WTC11 (cell line): ENCODE results near the gene ILKAP. TPM values are rescaled to one million over a fixed set of nuclear protein-coding genes. Genes with fewer than 3 reads are reported as not detected.

ENCODE experiments used
- ATAC-seq: fragments of 200-7000 bp; cut with Tn5 transposase; 2 replicates; pipeline ENCODE4 v1.10.0; 2021; ENCODE audit warnings: mild to moderate bottlenecking, moderate library complexity
- CTCF ChIA-PET: fragments of 300-600 bp; sonication (Branson Sonifier 250); formaldehyde crosslinking; loops from one replicate; lab custom pipeline; 2021; ENCODE audit warnings: antibody characterized with exemption; lab: Charles Lee
- POLR2A ChIA-PET: fragments of 350-600 bp; sonication (Branson Sonifier 250); formaldehyde crosslinking; loops from one replicate; lab custom pipeline; 2021; ENCODE audit warnings: antibody characterized with exemption; lab: Charles Lee
- DNase-seq: peaks from one replicate; pipeline ENCODE4 v3.0.0; 2021; ENCODE audit warnings: low spot score
- H3K27ac Mint-ChIP-seq: 2 replicates; pipeline ENCODE4 v1.8.0; 2021; ENCODE audit warnings: mixed read lengths
- H3K27me3 Mint-ChIP-seq: 2 replicates; pipeline ENCODE4 v1.8.0; 2021; ENCODE audit warnings: low read depth, mild to moderate bottlenecking, moderate library complexity, mixed read lengths
- H3K36me3 Mint-ChIP-seq: 2 replicates; pipeline ENCODE4 v1.8.0; 2021; ENCODE audit warnings: mixed read lengths
- H3K4me1 Mint-ChIP-seq: 2 replicates; pipeline ENCODE4 v1.8.0; 2022; ENCODE audit warnings: mixed read lengths
- H3K4me3 Mint-ChIP-seq: 2 replicates; pipeline ENCODE4 v1.8.0; 2021; ENCODE audit warnings: mild to moderate bottlenecking, moderate library complexity, mixed read lengths
- H3K9me3 Mint-ChIP-seq: 2 replicates; pipeline ENCODE4 v1.8.0; 2021; ENCODE audit warnings: mixed read lengths
- CBFB ChIP-seq: sonication (generic); formaldehyde crosslinking; IDR thresholded peaks from 2 replicates; pipeline ENCODE4 v1.8.1; 2022; ENCODE audit warnings: mild to moderate bottlenecking, low read depth, missing genetic modification reagents
- ETV6 ChIP-seq: sonication (generic); formaldehyde crosslinking; IDR thresholded peaks from 2 replicates; pipeline ENCODE4 v1.8.1; 2022; ENCODE audit warnings: mild to moderate bottlenecking, missing genetic modification reagents
- GRHL2 ChIP-seq: fragments of 250-450 bp; sonication (Bioruptor Pico); IDR thresholded peaks from 2 replicates; pipeline ENCODE4 v1.8.0; 2022; ENCODE audit warnings: mild to moderate bottlenecking, moderate library complexity; ENCODE audit not compliant: insufficient replicate concordance, severe bottlenecking
- HMGA2 ChIP-seq: fragments of 250-450 bp; sonication (Bioruptor Pico); IDR thresholded peaks from 2 replicates; pipeline ENCODE4 v1.4.0; 2021; ENCODE audit warnings: mild to moderate bottlenecking, moderate library complexity
- JAZF1 ChIP-seq: fragments of 250-450 bp; sonication (Bioruptor Pico); IDR thresholded peaks from 2 replicates; pipeline ENCODE4 v1.9.0; 2021; ENCODE audit warnings: moderate library complexity, mild to moderate bottlenecking, inconsistent platforms
- NFE2L1 ChIP-seq: sonication (generic); formaldehyde crosslinking; IDR thresholded peaks from 2 replicates; pipeline ENCODE4 v1.8.1; 2023; ENCODE audit warnings: missing genetic modification reagents
- SMAD4 ChIP-seq: sonication (generic); formaldehyde crosslinking; IDR thresholded peaks from 2 replicates; pipeline ENCODE4 v1.8.0; 2022; ENCODE audit warnings: mild to moderate bottlenecking, missing genetic modification reagents
- TP53 ChIP-seq: sonication (generic); formaldehyde crosslinking; IDR thresholded peaks from 2 replicates; pipeline ENCODE4 v1.8.1; 2023; ENCODE audit warnings: mild to moderate bottlenecking, missing genetic modification reagents
- ZNF138 ChIP-seq: sonication (generic); formaldehyde crosslinking; conservative IDR thresholded peaks from 2 replicates; pipeline ENCODE4 v1.8.1; 2022; ENCODE audit warnings: mild to moderate bottlenecking, moderate library complexity, missing genetic modification reagents
- ZNF317 ChIP-seq: sonication (generic); formaldehyde crosslinking; IDR thresholded peaks from 2 replicates; pipeline ENCODE4 v1.8.1; 2023; ENCODE audit warnings: low read depth, mild to moderate bottlenecking, moderate library complexity, missing genetic modification reagents, borderline replicate concordance
- total RNA-seq: library from RNA; stranded (reverse); gene quantifications from 3 replicates; pipeline ENCODE4 v1.2.3, GENCODE V29; 2021
- TF ChIP-seq, protein P1 (sequence below): sonication (generic); formaldehyde crosslinking; IDR thresholded peaks from 2 replicates; pipeline ENCODE4 v1.8.1; 2023; ENCODE audit warnings: mild to moderate bottlenecking, missing genetic modification reagents
- TF ChIP-seq, protein P2 (sequence below): fragments of 250-450 bp; sonication (Bioruptor Pico); IDR thresholded peaks from 2 replicates; pipeline ENCODE4 v1.8.0; 2021; ENCODE audit warnings: mild to moderate bottlenecking
- TF ChIP-seq, protein P3 (sequence below): sonication (generic); formaldehyde crosslinking; IDR thresholded peaks from 2 replicates; pipeline ENCODE4 v1.8.0; 2022; ENCODE audit warnings: mild to moderate bottlenecking, missing genetic modification reagents
- TF ChIP-seq, protein P4 (sequence below): sonication (generic); formaldehyde crosslinking; IDR thresholded peaks from 2 replicates; pipeline ENCODE4 v1.8.1; 2022; ENCODE audit warnings: missing genetic modification reagents, borderline replicate concordance
- TF ChIP-seq, protein P5 (sequence below): sonication (generic); formaldehyde crosslinking; IDR thresholded peaks from 2 replicates; pipeline ENCODE4 v1.8.1; 2023; ENCODE audit warnings: mild to moderate bottlenecking, missing genetic modification reagents, borderline replicate concordance
- TF ChIP-seq, protein P6 (sequence below): fragments of 250-450 bp; sonication (Bioruptor Pico); IDR thresholded peaks from 2 replicates; pipeline ENCODE4 v2.1.2; 2022; ENCODE audit warnings: mild to moderate bottlenecking, moderate library complexity
- TF ChIP-seq, protein P7 (sequence below): sonication (generic); formaldehyde crosslinking; IDR thresholded peaks from 2 replicates; pipeline ENCODE4 v1.8.1; 2022; ENCODE audit warnings: mild to moderate bottlenecking, missing genetic modification reagents, moderate library complexity, borderline replicate concordance

ILKAP gene
- total RNA-seq, 1 experiment from 2014 or later, result 32.7 TPM

DNA sequence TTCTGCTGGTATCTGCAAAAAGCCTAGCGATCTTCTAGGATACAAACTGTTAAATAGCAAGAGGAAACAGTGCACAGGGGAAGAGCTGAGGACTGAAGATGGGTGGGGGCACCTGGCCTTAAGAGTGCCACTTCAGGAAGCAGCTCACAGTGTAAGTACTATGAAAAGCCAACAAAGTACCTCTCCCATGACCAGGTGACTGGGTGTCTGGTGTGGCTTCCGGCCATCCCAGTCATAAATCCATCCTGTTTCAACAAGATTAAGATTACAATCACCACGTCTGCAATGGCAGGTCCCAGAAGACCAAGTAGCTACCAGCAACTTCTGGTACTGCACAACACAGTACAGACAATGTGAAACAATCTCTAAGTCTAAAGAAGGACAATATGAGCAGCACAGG lies 28.8 kb downstream of the ILKAP start:
- Mint-ChIP-seq H3K4me1 (no peaks in the 10 kb centered on the region), H3K36me3 (peaks cover 52% of the 10 kb centered on the region), H3K27me3 (no peaks in the 10 kb centered on the region), H3K27ac (no peak overlapping the region), H3K4me3 (no peak overlapping the region), H3K9me3 (no peaks in the 10 kb centered on the region)
- TF ChIP-seq, protein P1, sequence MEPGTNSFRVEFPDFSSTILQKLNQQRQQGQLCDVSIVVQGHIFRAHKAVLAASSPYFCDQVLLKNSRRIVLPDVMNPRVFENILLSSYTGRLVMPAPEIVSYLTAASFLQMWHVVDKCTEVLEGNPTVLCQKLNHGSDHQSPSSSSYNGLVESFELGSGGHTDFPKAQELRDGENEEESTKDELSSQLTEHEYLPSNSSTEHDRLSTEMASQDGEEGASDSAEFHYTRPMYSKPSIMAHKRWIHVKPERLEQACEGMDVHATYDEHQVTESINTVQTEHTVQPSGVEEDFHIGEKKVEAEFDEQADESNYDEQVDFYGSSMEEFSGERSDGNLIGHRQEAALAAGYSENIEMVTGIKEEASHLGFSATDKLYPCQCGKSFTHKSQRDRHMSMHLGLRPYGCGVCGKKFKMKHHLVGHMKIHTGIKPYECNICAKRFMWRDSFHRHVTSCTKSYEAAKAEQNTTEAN (CRISPR knock-in tag), result no peak
- TF ChIP-seq GRHL2, result no peak
- no peak for TF ChIP-seq TP53 (CRISPR knock-in tag)
- TF ChIP-seq, protein P2, sequence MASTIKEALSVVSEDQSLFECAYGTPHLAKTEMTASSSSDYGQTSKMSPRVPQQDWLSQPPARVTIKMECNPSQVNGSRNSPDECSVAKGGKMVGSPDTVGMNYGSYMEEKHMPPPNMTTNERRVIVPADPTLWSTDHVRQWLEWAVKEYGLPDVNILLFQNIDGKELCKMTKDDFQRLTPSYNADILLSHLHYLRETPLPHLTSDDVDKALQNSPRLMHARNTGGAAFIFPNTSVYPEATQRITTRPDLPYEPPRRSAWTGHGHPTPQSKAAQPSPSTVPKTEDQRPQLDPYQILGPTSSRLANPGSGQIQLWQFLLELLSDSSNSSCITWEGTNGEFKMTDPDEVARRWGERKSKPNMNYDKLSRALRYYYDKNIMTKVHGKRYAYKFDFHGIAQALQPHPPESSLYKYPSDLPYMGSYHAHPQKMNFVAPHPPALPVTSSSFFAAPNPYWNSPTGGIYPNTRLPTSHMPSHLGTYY (CRISPR knock-in tag), result no peak
- TF ChIP-seq CBFB (CRISPR knock-in tag), result no peak
- TF ChIP-seq, protein P3, sequence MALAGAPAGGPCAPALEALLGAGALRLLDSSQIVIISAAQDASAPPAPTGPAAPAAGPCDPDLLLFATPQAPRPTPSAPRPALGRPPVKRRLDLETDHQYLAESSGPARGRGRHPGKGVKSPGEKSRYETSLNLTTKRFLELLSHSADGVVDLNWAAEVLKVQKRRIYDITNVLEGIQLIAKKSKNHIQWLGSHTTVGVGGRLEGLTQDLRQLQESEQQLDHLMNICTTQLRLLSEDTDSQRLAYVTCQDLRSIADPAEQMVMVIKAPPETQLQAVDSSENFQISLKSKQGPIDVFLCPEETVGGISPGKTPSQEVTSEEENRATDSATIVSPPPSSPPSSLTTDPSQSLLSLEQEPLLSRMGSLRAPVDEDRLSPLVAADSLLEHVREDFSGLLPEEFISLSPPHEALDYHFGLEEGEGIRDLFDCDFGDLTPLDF (CRISPR knock-in tag), result no peak
- POLR2A ChIA-PET, result no interaction called here
- CTCF ChIA-PET, result interaction anchor here (1.5 kb wide), 1 partner anchor 36 kb away, joined by 3 read pairs; no protein-coding TSS in a partner anchor
- no peak for DNase-seq
- ATAC-seq, result no peak

DNA sequence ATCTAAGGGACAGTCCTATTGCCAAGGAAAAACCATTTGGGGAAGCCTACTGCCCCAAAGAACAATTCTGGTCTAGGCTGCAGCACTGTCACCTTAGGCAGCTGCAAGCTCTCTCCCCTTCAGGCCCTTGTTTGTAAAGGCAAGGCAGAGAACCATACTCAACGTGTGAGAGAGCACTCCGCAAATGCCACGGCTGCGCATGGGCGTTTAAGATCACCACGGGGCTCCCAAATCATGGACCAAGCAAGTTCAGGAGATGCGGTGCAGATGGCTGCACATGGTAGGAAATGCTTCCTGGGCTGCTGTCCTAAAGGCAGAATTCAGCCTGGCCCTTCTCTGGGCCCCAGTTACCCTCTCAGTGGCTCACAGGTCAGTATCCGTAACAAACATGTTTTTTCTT lies 29.2 kb downstream of the ILKAP start:
- CTCF ChIA-PET, result interaction anchor here (1.1 to 1.5 kb wide), 2 partner anchors 9 to 35 kb away, joined by 3 read pairs; no protein-coding TSS in a partner anchor
- TF ChIP-seq, protein P4, sequence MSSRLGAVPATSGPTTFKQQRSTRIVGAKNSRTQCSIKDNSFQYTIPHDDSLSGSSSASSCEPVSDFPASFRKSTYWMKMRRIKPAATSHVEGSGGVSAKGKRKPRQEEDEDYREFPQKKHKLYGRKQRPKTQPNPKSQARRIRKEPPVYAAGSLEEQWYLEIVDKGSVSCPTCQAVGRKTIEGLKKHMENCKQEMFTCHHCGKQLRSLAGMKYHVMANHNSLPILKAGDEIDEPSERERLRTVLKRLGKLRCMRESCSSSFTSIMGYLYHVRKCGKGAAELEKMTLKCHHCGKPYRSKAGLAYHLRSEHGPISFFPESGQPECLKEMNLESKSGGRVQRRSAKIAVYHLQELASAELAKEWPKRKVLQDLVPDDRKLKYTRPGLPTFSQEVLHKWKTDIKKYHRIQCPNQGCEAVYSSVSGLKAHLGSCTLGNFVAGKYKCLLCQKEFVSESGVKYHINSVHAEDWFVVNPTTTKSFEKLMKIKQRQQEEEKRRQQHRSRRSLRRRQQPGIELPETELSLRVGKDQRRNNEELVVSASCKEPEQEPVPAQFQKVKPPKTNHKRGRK (CRISPR knock-in tag), result no peak
- TF ChIP-seq ETV6 (CRISPR knock-in tag), result no peak
- TF ChIP-seq, protein P3 (CRISPR knock-in tag), result no peak
- TF ChIP-seq ZNF138 (CRISPR knock-in tag), result no peak
- no peak for TF ChIP-seq ZNF317 (CRISPR knock-in tag)
- TF ChIP-seq, protein P5, sequence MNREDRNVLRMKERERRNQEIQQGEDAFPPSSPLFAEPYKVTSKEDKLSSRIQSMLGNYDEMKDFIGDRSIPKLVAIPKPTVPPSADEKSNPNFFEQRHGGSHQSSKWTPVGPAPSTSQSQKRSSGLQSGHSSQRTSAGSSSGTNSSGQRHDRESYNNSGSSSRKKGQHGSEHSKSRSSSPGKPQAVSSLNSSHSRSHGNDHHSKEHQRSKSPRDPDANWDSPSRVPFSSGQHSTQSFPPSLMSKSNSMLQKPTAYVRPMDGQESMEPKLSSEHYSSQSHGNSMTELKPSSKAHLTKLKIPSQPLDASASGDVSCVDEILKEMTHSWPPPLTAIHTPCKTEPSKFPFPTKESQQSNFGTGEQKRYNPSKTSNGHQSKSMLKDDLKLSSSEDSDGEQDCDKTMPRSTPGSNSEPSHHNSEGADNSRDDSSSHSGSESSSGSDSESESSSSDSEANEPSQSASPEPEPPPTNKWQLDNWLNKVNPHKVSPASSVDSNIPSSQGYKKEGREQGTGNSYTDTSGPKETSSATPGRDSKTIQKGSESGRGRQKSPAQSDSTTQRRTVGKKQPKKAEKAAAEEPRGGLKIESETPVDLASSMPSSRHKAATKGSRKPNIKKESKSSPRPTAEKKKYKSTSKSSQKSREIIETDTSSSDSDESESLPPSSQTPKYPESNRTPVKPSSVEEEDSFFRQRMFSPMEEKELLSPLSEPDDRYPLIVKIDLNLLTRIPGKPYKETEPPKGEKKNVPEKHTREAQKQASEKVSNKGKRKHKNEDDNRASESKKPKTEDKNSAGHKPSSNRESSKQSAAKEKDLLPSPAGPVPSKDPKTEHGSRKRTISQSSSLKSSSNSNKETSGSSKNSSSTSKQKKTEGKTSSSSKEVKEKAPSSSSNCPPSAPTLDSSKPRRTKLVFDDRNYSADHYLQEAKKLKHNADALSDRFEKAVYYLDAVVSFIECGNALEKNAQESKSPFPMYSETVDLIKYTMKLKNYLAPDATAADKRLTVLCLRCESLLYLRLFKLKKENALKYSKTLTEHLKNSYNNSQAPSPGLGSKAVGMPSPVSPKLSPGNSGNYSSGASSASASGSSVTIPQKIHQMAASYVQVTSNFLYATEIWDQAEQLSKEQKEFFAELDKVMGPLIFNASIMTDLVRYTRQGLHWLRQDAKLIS, result no peak
- TF ChIP-seq, protein P6, sequence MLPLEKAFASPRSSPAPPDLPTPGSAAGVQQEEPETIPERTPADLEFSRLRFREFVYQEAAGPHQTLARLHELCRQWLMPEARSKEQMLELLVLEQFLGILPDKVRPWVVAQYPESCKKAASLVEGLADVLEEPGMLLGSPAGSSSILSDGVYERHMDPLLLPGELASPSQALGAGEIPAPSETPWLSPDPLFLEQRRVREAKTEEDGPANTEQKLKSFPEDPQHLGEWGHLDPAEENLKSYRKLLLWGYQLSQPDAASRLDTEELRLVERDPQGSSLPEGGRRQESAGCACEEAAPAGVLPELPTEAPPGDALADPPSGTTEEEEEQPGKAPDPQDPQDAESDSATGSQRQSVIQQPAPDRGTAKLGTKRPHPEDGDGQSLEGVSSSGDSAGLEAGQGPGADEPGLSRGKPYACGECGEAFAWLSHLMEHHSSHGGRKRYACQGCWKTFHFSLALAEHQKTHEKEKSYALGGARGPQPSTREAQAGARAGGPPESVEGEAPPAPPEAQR (CRISPR knock-in tag), result no peak
- TF ChIP-seq, protein P7, sequence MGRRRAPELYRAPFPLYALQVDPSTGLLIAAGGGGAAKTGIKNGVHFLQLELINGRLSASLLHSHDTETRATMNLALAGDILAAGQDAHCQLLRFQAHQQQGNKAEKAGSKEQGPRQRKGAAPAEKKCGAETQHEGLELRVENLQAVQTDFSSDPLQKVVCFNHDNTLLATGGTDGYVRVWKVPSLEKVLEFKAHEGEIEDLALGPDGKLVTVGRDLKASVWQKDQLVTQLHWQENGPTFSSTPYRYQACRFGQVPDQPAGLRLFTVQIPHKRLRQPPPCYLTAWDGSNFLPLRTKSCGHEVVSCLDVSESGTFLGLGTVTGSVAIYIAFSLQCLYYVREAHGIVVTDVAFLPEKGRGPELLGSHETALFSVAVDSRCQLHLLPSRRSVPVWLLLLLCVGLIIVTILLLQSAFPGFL (CRISPR knock-in tag), result no peak
- no peak for TF ChIP-seq CBFB (CRISPR knock-in tag)
- no peak for TF ChIP-seq JAZF1 (CRISPR knock-in tag)
- TF ChIP-seq NFE2L1 (CRISPR knock-in tag), result no peak
- TF ChIP-seq, protein P1 (CRISPR knock-in tag), result no peak
- no peak for TF ChIP-seq HMGA2 (CRISPR knock-in tag)
- no peak for TF ChIP-seq SMAD4 (CRISPR knock-in tag)
- TF ChIP-seq TP53 (CRISPR knock-in tag), result no peak

More for the DNA sequence above, 29.2 kb downstream of the ILKAP start:
- POLR2A ChIA-PET, result no interaction called here
- Mint-ChIP-seq H3K27ac (no peak overlapping the region), H3K4me3 (no peak overlapping the region), H3K36me3 (peaks cover 48% of the 10 kb centered on the region), H3K27me3 (no peaks in the 10 kb centered on the region), H3K4me1 (no peaks in the 10 kb centered on the region), H3K9me3 (no peaks in the 10 kb centered on the region)
- DNase-seq (no peak), ATAC-seq (no peak)
